ENCODE results near the gene CUX1. TPM values are rescaled to one million over a fixed set of nuclear protein-coding genes. Genes with fewer than 3 reads are reported as not detected.
"Not testable (repeated sequence)": the region's sequence is repeated elsewhere in the genome, so short reads cannot be mapped to it uniquely, and the experiment has no call there.

Gene CUX1
- total RNA-seq, 2 experiments from 2014 or later: 35.6 to 38.0 TPM

GRCh38 chr7:101828301-101829020 lies 11.0 kb downstream of the CUX1 start:
- ATAC-seq (ENCODE audit: poor library complexity): no peak
- intact Hi-C loops (cut with DNase I, micrococcal nuclease): no loop called here
- no peak for DNase-seq
- Histone ChIP-seq H3K4me1 (ENCODE audit: insufficient read depth, low read length) (no peaks in the 10 kb centered on the region), H3K27ac (ENCODE audit: low read depth in 1 of 2, low read length in 2 of 2) (no peak overlapping the region), H3K27me3 (ENCODE audit: control insufficient read depth in 1 of 2, insufficient read depth in 2 of 2, low read length in 2 of 2) (no peaks in the 10 kb centered on the region), H3K9me3 (ENCODE audit: control insufficient read depth in 1 of 2, insufficient read depth in 1 of 2, low read length in 2 of 2) (no peaks in the 10 kb centered on the region), H3K36me3 (ENCODE audit: insufficient read depth, low read length) (peaks cover 2% of the 10 kb centered on the region), H3K4me3 (ENCODE audit: low read length) (no peak overlapping the region)
- H3K4me1 Mint-ChIP-seq (ENCODE audit: low read depth): peaks cover 28% of the 10 kb centered on the region
- ChIA-PET POLR2A (no interaction called here), CTCF (no interaction called here)
- H3K27me3 Mint-ChIP-seq: no peaks in the 10 kb centered on the region
- peaks cover 5% of the 10 kb centered on the region for H3K36me3 Mint-ChIP-seq (ENCODE audit: low read depth)
- H3K9me3 Mint-ChIP-seq: no peaks in the 10 kb centered on the region
- no peak overlapping the region for H3K4me3 Mint-ChIP-seq
- no peak for TF ChIP-seq CTCF (IDR thresholded peaks at IDR 0.05)
- H3K27ac Mint-ChIP-seq: no peak overlapping the region

GRCh38 chr7:101829374-101829773 lies 11.9 kb downstream of the CUX1 start:
- no peak overlapping the region for H3K4me3 ChIP-seq (ENCODE audit: low read length)
- Mint-ChIP-seq H3K9me3 (no peaks in the 10 kb centered on the region), H3K27ac (no peak overlapping the region), H3K4me3 (no peak overlapping the region), H3K27me3 (no peaks in the 10 kb centered on the region), H3K36me3 (ENCODE audit: low read depth) (peaks cover 5% of the 10 kb centered on the region), H3K4me1 (ENCODE audit: low read depth) (peaks cover 25% of the 10 kb centered on the region)
- H3K27ac ChIP-seq (ENCODE audit: low read depth in 1 of 2, low read length in 2 of 2): no peak overlapping the region
- no peaks in the 10 kb centered on the region for H3K27me3 ChIP-seq (ENCODE audit: control insufficient read depth in 1 of 2, insufficient read depth in 2 of 2, low read length in 2 of 2)
- ChIA-PET POLR2A (no interaction called here), CTCF (no interaction called here)
- H3K4me1 ChIP-seq (ENCODE audit: insufficient read depth, low read length): no peaks in the 10 kb centered on the region
- H3K9me3 ChIP-seq (ENCODE audit: control insufficient read depth in 1 of 2, insufficient read depth in 1 of 2, low read length in 2 of 2): no peaks in the 10 kb centered on the region
- intact Hi-C loops (cut with DNase I, micrococcal nuclease): no loop called here
- H3K36me3 ChIP-seq (ENCODE audit: insufficient read depth, low read length): peaks cover 2% of the 10 kb centered on the region
- no peak for TF ChIP-seq CTCF (IDR thresholded peaks at IDR 0.05)
- DNase-seq (no peak), ATAC-seq (ENCODE audit: poor library complexity) (no peak)

GRCh38 chr7:101829821-101830220 lies 12.4 kb downstream of the CUX1 start:
- CTCF ChIA-PET: no interaction called here
- intact Hi-C loops (cut with DNase I, micrococcal nuclease): no loop called here

GRCh38 chr7:101831396-101831795 lies 14.0 kb downstream of the CUX1 start:
- H3K36me3 Mint-ChIP-seq (ENCODE audit: low read depth); CTCF ChIA-PET; H3K27me3 ChIP-seq (ENCODE audit: control insufficient read depth in 1 of 2, insufficient read depth in 2 of 2, low read length in 2 of 2); ATAC-seq (ENCODE audit: poor library complexity); H3K4me1 ChIP-seq (ENCODE audit: insufficient read depth, low read length); H3K36me3 ChIP-seq (ENCODE audit: insufficient read depth, low read length); H3K9me3 Mint-ChIP-seq; intact Hi-C loops (cut with DNase I, micrococcal nuclease); DNase-seq; H3K9me3 ChIP-seq (ENCODE audit: control insufficient read depth in 1 of 2, insufficient read depth in 1 of 2, low read length in 2 of 2); H3K4me3 Mint-ChIP-seq; H3K27me3 Mint-ChIP-seq; H3K27ac ChIP-seq (ENCODE audit: low read depth in 1 of 2, low read length in 2 of 2); H3K27ac Mint-ChIP-seq; H3K4me3 ChIP-seq (ENCODE audit: low read length); POLR2A ChIA-PET: not testable (repeated sequence)
- H3K4me1 Mint-ChIP-seq (ENCODE audit: low read depth): peaks cover 16% of the 10 kb centered on the region

More at GRCh38 chr7:101829821-101830220, 12.4 kb downstream of the CUX1 start:
- Histone ChIP-seq H3K36me3 (ENCODE audit: insufficient read depth, low read length) (peaks cover 2% of the 10 kb centered on the region), H3K27ac (ENCODE audit: low read depth in 1 of 2, low read length in 2 of 2) (no peak overlapping the region), H3K4me1 (ENCODE audit: insufficient read depth, low read length) (no peaks in the 10 kb centered on the region), H3K9me3 (ENCODE audit: control insufficient read depth in 1 of 2, insufficient read depth in 1 of 2, low read length in 2 of 2) (no peaks in the 10 kb centered on the region), H3K4me3 (ENCODE audit: low read length) (no peak overlapping the region), H3K27me3 (ENCODE audit: control insufficient read depth in 1 of 2, insufficient read depth in 2 of 2, low read length in 2 of 2) (no peaks in the 10 kb centered on the region)
- ATAC-seq (ENCODE audit: poor library complexity) (no peak), DNase-seq (no peak)
- Mint-ChIP-seq H3K9me3 (no peaks in the 10 kb centered on the region), H3K27ac (no peak overlapping the region), H3K27me3 (no peaks in the 10 kb centered on the region), H3K4me3 (no peak overlapping the region), H3K4me1 (ENCODE audit: low read depth) (peaks cover 23% of the 10 kb centered on the region), H3K36me3 (ENCODE audit: low read depth) (peaks cover 5% of the 10 kb centered on the region)
- POLR2A ChIA-PET: no interaction called here
- TF ChIP-seq CTCF (IDR thresholded peaks at IDR 0.05): no peak
